Measurements from ENCODE around the gene ACTL6A.
A peak's percentile ranks its signal among the peaks of the same experiment; 100 is the strongest.

The ACTL6A gene

DNA sequence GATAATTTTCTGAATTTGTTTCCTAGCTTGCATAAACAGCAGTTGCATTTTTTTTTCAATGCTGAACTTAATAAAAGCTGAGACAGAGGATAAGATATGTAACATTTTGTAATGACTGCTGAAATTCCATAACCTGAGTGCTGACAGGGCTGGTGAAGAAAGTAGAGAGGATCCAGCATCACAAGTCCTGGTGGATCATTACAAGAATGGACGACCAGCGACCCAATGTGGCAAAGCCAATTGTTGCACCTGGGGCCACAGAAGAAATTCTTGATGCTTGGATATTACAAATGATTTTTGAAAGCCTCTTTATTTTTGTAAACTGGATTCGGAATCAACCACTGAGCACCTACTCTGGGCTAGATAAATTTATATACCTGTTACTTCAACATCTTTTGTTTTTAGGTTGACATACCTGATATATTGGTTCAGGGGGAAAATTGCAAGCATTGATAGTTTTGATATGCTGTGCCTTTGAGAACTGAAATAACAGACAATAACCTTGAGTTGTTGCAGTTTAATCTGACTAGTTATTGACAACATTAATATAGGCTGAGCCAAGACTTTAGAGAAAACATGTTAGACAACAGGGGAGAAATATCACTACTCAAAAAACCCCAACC is 3.9 kb upstream of the ACTL6A start:
- no peak overlapping the region for H3K4me3 Mint-ChIP-seq
- no peaks in the 10 kb centered on the region for H3K9me3 Mint-ChIP-seq
- H3K27ac Mint-ChIP-seq, result no peak overlapping the region
- no peaks in the 10 kb centered on the region for H3K27me3 Mint-ChIP-seq
- no peak for ATAC-seq
- peak; percentile 37 to 51 for DNase-seq
- peaks cover 12% of the 10 kb centered on the region for H3K4me1 Mint-ChIP-seq

DNA sequence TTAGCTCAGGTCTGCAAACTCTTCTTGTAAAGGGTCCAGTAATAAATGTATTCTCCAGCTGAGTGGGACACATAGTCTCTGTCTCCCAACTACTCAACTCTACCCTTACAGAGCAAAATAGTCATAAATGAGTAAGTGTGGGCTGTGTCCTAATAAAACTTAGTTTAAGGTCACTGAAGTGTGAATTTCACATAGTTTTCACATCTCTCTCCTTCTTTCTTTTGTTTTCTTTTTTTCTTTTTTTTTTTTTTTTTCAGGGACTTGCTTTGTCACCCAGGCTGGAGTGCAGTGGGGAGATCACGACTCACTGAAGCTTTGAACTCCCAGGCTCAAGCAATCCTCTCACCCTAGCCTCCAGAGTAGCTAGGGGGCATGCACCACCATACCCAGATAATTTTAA is 1.9 kb upstream of the ACTL6A start:
- no peaks in the 10 kb centered on the region for H3K27me3 Mint-ChIP-seq
- peaks cover 31% of the 10 kb centered on the region for H3K4me1 Mint-ChIP-seq
- no peak for DNase-seq
- ATAC-seq, result no peak
- no peaks in the 10 kb centered on the region for H3K9me3 Mint-ChIP-seq
- H3K27ac Mint-ChIP-seq, result no peak overlapping the region
- no peak overlapping the region for H3K4me3 Mint-ChIP-seq

DNA sequence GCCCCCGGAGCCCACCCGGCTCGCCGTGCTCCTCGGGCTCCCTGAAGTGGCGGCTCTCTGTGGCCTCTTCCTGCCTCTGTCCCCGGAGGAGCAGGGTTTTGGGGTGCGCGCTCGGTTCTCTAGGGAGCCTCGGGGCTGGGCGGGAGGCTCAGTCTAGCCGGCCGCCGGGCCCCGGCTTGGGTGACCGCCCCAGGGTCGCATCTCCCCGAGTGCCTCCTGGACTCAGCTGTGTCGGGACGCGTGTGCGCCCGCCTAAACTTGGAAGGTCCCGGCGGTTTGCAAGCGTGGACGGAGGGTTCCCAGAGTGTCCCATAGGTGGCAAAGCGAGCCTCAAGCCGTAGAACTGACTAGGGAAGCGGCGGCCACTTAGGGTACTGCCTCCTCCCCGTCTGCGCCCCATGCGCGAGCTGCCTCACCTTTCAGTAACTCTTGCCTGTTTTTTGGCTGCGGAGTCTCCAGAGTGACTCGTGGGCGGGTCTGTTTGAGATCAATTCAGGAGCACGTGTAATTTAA is 601 bp downstream of the ACTL6A start:
- Mint-ChIP-seq H3K27me3 (no peaks in the 10 kb centered on the region), H3K27ac (peak overlapping the region; percentile 29 to 74), H3K9me3 (no peaks in the 10 kb centered on the region), H3K4me1 (peaks cover 42% of the 10 kb centered on the region), H3K4me3 (peak overlapping the region; percentile 90 to 96)
- ATAC-seq, result peak; percentile 78
- peak; percentile 75 to 79 for DNase-seq

DNA sequence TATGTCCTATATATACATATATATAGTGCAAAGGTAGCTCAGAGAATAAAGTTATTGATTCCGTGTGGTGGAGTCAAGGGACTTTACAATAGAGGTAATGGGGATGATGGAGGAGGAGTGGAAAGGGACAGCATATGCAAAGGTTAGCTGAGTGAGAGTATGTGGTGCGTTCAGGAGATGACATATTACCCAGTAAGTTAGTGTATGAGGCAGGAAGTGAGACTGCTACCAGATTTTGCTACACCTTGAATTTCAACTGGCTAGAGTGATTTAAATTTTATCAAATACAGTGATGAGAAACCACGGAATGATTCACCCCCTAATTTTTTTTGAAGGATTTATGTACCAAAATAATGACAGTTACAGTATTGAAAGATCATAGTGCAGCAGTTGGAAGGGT is 2.8 kb downstream of the ACTL6A start:
- peak overlapping the region; percentile 16 to 25 for H3K4me3 Mint-ChIP-seq
- H3K4me1 Mint-ChIP-seq, result peaks cover 42% of the 10 kb centered on the region
- DNase-seq, result no peak

DNA sequence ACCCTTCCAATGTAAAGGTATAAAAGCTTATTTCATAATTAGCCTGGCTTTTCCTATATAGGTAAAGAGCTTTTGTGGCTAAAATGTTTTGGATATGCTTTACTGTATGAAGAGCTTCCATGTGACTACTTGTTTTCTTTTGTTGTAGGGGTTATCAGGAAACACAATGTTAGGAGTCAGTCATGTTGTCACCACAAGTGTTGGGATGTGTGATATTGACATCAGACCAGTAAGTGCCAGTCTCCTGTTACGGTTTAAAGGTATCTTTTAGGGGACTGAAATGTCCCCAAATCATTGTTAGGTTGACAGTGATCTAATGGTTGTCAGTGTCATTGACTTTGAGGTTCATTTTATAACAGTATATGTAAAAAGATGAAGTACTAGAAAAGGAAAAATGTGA is 18.3 kb downstream of the ACTL6A start:
- DNase-seq (no peak), ATAC-seq (no peak)
- Mint-ChIP-seq H3K27ac (no peak overlapping the region), H3K4me1 (peaks cover 6% of the 10 kb centered on the region), H3K27me3 (no peaks in the 10 kb centered on the region), H3K4me3 (no peak overlapping the region), H3K9me3 (no peaks in the 10 kb centered on the region)

More for the DNA sequence above, 2.8 kb downstream of the ACTL6A start:
- Mint-ChIP-seq H3K27me3 (no peaks in the 10 kb centered on the region), H3K27ac (peak overlapping the region in 1 of 2 donors; percentile 60), H3K9me3 (no peaks in the 10 kb centered on the region)
- peak; percentile 21 for ATAC-seq

DNA sequence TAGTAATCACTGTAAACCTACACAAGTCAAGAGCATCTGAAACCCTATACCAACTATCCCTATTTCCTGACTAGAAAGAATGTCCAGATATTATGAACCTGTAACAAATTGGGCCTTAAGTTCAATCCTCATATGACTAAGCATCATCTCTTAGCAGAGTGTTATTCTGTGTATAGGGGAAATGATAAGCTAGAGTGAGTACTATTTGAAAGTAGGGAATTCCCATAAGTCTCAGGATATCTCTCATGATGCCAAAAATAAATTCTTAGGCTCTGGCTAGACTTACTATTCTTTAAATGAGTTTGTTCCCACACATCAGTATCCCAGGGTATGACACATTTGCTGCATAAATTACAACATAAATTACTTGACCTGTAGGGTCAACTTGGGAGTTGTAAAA is 26.4 kb downstream of the ACTL6A start:
- Mint-ChIP-seq H3K4me1 (peaks cover 8% of the 10 kb centered on the region), H3K27ac (peak overlapping the region in 1 of 2 donors; percentile 93), H3K9me3 (no peaks in the 10 kb centered on the region), H3K27me3 (no peaks in the 10 kb centered on the region), H3K4me3 (no peak overlapping the region)
- DNase-seq, result no peak
- peak; percentile 81 for ATAC-seq

DNA sequence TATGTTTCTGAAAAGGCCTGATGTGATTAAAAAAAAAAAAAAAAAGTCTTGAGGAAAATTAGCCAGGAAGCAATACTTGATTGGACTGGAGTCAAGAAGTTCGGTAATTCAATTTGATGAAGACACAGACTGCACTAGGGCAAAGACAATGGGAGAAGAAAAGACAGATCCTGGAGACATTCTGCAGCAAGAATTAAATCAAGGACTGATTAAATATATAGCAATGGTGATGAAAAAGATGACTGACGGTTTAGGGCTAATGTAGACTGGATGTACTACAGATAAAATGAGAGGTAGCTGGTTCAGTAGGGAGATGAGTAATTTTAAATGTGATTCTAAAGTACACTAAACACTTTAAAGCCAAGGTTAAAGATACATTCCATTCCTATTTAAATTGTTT is 27.9 kb downstream of the ACTL6A start:
- ATAC-seq, result no peak
- Mint-ChIP-seq H3K27ac (no peak overlapping the region), H3K4me3 (no peak overlapping the region), H3K27me3 (no peaks in the 10 kb centered on the region), H3K4me1 (peaks cover 8% of the 10 kb centered on the region), H3K9me3 (no peaks in the 10 kb centered on the region)
- no peak for DNase-seq

DNA sequence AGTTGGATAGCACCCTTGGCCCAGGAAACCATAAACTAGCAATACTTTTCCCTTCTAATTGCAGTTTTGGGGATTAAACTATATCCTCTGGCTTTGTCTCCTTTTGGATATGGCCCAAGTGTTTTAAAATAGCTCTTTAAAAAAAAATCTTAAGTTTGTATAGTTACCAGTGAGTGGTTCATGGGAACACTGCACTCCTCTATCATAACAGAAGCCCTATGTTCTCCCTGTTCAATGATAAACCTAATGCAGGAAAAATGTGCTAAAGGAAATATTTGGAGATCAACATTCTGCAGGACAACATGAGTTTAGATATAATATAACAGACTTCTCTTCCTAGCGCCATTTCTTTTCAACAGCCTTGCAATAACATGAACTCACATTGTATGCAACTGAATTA is 28.6 kb downstream of the ACTL6A start:
- DNase-seq (no peak), ATAC-seq (no peak)
- Mint-ChIP-seq H3K4me1 (peaks cover 8% of the 10 kb centered on the region), H3K9me3 (no peaks in the 10 kb centered on the region), H3K4me3 (no peak overlapping the region), H3K27me3 (no peaks in the 10 kb centered on the region), H3K27ac (peak overlapping the region in 1 of 2 donors; percentile 80)

DNA sequence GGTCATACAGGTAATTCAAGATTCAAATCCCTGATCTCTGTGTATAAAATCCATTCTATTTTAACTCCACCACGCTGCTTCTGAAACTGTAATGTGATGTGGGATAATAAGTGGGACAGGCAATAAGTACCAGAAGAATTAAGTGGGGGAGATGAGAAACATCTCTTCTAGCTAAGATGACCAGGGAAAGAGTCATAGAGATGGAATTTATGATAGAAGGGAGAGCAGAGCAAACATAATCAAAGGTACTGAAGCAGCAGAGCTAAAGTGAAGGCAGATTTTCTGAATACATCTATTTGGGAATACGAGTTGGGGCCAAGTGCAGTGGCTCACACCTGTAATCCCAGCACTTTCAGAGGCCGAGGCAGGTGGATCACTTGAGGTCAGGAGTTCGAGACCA is 36.8 kb downstream of the ACTL6A start:
- peaks cover 6% of the 10 kb centered on the region for H3K4me1 Mint-ChIP-seq
- no peak for DNase-seq
- no peak overlapping the region for H3K4me3 Mint-ChIP-seq
- no peak for ATAC-seq
- peak overlapping the region in 1 of 2 donors; percentile 50 for H3K27ac Mint-ChIP-seq
- H3K9me3 Mint-ChIP-seq, result no peaks in the 10 kb centered on the region
- no peaks in the 10 kb centered on the region for H3K27me3 Mint-ChIP-seq

DNA sequence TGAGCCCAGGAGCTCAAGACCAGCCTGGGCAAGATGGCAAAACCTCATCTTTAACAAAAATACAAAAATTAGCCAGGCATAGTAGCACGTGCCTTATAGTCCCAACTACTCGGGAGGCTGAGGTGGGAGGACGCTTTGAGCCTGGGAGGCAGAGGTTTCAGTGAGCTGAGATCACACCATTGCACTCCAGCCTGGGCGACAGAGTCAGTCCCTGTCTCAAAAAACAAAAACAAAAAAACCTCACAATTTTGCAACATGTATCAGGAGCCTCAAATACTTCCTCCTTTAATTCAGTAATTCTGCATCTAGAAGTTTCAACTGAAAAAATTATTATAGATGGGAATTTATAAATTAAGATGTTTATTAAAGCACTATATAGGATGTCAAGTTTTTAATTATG is 40.6 kb downstream of the ACTL6A start:
- peak overlapping the region; percentile 96 to 97 for H3K4me3 Mint-ChIP-seq
- no peak for DNase-seq
- H3K27me3 Mint-ChIP-seq, result no peaks in the 10 kb centered on the region
- peaks cover 31% of the 10 kb centered on the region for H3K4me1 Mint-ChIP-seq
- no peak for ATAC-seq
- no peaks in the 10 kb centered on the region for H3K9me3 Mint-ChIP-seq
- no peak overlapping the region for H3K27ac Mint-ChIP-seq

DNA sequence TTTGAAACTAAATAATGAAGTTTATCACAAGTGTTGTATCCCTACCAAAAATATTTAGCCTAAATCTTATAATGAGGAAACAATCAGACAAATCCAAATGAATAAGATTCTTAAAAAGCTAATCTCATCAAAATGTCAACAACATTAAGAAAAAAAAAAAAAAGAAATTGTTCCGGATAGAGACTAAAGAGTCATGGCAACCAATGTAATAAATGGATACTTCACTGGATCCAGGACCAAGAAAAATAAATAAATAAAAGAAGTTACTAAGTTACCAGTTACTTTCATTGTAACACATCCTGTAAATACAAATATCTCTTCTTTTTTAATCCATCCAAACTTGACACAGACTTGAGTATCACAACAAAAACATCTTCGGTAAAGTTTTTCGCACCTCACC is 41.1 kb downstream of the ACTL6A start:
- H3K9me3 Mint-ChIP-seq, result no peaks in the 10 kb centered on the region
- DNase-seq, result no peak
- peaks cover 35% of the 10 kb centered on the region for H3K4me1 Mint-ChIP-seq
- no peak for ATAC-seq
- H3K27ac Mint-ChIP-seq, result peak overlapping the region; percentile 100
- peak overlapping the region; percentile 96 to 97 for H3K4me3 Mint-ChIP-seq
- H3K27me3 Mint-ChIP-seq, result no peaks in the 10 kb centered on the region

DNA sequence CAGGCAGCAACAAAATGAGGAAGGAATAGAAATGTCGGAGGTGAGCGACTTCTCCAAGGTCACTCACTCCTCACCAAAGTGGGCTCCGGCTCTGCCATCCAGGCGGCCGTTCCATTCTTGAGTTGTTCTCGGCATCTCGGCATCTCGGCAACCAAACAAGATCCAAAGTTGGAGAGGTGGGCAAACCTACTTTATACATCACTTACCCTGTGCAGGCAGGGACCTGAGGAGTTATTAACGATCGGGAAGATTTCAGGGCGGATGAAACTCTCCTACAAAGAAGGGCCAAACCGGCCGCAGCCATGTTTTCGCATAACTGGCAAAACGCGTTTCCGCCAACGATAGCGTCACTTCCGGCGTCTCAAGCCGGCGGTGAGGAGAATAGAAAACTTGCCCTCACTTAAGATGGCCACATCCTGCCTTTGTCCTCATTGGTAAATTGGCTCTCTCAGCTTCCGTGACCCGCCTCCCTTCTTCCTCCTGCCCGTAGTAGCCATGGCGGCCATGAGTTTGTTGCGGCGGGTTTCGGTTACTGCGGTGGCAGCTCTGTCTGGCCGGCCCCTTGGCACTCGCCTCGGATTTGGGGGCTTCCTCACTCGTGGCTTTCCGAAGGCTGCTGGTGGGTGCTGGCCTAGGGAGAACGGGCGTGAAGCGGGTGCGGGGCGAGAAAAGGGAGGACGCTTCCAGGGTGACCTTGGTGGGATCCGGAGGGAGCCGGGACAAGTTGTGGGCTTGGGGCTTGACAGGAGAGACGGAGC is 41.8 kb downstream of the ACTL6A start, which contains the start of the genes MRPL47 and NDUFB5:
TSS of gene MRPL47 (minus strand) at position 318 of the 758 bp plus-strand sequence. CDS start at position 304, 14 bp downstream.
TSS of gene NDUFB5 (plus strand) at position 474 of the 758 bp plus-strand sequence. CDS start at position 496, 22 bp downstream.
- H3K4me1 Mint-ChIP-seq, result peaks cover 39% of the 10 kb centered on the region
- peak; percentile 96 for ATAC-seq

DNA sequence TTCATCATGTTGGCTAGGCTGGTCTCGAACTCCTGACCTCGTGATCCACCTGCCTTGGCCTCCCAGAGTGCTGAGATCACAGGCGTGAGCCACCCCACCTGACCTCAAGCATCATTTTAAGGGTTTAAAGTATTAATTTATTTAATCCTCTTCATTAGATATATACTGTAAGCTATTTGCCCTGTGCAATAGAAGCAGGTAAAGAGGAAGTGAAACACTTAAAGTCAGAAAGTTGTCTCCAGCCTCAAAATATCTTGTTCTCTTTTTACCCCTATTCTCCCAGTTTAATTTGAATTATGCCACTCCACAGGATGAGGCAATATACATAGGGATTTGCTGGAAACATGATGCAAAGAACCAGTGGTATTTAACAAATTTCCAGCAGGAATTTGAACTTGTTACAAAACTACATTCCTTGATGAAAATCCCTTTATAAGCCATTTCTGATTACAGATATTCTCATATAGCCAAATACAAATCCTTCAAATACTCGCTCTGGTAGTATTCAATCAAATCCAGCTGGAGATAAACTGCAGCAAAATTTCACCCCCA is 43.9 kb downstream of the ACTL6A start:
- H3K4me3 Mint-ChIP-seq, result peak overlapping the region; percentile 10 to 30
- peaks cover 48% of the 10 kb centered on the region for H3K4me1 Mint-ChIP-seq
- ATAC-seq, result no peak
- H3K27ac Mint-ChIP-seq, result no peak overlapping the region
- no peak for DNase-seq
- H3K9me3 Mint-ChIP-seq, result no peaks in the 10 kb centered on the region
- no peaks in the 10 kb centered on the region for H3K27me3 Mint-ChIP-seq

More for the DNA sequence above, 41.8 kb downstream of the ACTL6A start, which contains the start of the genes MRPL47 and NDUFB5:
- Mint-ChIP-seq H3K27me3 (no peaks in the 10 kb centered on the region), H3K9me3 (no peaks in the 10 kb centered on the region), H3K27ac (peak within 1 kb of the TSS; percentile 100), H3K4me3 (peak within 1 kb of the TSS; percentile 96 to 97)
- DNase-seq, result peak; percentile 84 to 92

DNA sequence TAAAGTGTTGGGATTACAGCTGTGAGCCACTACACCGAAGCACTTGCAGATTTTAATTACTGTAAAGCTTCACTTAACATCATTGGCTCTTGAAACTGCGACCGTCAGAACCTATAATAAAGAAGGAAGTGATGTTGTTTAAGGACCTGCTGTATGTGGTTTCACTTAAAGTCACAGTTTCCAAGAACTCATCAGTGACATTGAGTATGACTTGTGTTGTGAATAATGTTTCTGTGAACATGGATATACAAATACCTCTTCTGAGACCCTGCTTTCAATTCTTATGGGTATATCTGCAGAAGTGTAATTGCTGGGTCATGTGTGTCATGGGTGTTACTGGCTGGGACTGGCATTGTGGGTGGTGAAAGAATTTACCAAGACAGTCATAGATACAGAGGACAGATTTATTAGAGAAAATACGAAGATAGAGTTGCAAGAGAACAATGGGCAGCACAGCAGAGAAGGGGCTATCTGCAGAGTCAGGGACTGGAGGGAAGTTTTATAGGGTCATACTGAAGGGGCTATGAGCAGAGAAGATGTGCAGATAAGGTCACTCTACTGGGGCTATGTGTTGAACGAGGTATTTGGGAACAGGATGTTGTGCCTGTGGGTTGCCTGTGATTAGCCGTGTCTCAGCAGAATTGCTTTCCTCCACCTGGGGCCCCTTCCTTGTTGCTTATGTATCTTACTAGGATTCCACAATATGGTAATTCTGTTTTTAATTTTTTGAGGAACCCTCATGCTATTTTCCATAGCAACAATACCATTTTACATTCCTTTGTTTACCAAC is 46.4 kb downstream of the ACTL6A start:
- H3K27me3 Mint-ChIP-seq, result no peaks in the 10 kb centered on the region
- DNase-seq (peak; percentile 7 to 15), ATAC-seq (peak; percentile 78)
- H3K4me1 Mint-ChIP-seq, result peaks cover 48% of the 10 kb centered on the region
- peak overlapping the region; percentile 88 to 96 for H3K27ac Mint-ChIP-seq
- no peaks in the 10 kb centered on the region for H3K9me3 Mint-ChIP-seq
- peak overlapping the region; percentile 53 to 82 for H3K4me3 Mint-ChIP-seq

DNA sequence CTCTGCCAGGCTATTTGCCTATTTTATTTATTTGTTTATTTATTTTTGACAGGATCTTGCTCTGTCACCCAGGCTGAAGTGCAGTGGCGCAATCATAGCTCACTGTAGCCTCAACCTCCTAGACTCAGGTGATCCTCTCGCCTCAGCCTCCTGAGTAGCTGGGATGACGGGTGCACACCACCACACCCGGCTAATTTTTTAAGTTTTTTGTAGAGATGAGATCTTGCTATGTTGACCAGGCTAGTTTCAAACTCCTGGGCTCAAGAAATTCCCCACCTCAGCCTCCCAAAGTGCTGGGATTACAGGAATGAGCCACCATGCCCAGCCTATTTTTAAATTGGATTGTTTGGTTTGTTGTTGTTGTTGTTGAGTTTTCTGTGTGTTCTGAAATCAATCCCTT is 47.3 kb downstream of the ACTL6A start:
- Mint-ChIP-seq H3K27ac (no peak overlapping the region), H3K4me1 (peaks cover 48% of the 10 kb centered on the region), H3K4me3 (no peak overlapping the region), H3K27me3 (no peaks in the 10 kb centered on the region), H3K9me3 (no peaks in the 10 kb centered on the region)
- DNase-seq (no peak), ATAC-seq (no peak)

Measured in stimulated activated naive CD8-positive, alpha-beta T cell treated with anti-CD3 and anti-CD28 coated beads, Interleukin-15, amount 100 ng/mL, for 72 hours (primary cell).